Measurements from ENCODE around the gene PRDM16.

The PRDM16 gene

DNA sequence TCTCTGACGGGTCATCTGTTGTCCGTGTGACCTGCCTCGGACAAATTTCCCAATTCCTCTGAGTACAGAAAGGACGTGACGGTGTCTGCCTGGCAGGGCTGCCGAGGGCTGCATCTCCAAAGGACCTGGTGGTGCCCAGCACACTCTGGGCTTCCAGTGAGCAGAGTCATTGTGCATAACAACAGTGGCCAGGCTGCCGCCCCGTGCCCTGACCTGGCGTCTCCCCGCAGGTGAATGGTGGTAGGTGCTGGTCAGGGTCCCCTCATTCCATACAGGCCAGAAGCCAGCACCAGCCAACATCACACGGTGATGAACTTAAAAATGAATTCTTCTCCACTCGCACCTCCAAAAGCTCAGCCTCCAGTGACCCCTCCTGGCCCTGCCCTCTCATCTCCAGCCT, 28.2 kb downstream of the PRDM16 start:
- TF ChIP-seq, protein P1, sequence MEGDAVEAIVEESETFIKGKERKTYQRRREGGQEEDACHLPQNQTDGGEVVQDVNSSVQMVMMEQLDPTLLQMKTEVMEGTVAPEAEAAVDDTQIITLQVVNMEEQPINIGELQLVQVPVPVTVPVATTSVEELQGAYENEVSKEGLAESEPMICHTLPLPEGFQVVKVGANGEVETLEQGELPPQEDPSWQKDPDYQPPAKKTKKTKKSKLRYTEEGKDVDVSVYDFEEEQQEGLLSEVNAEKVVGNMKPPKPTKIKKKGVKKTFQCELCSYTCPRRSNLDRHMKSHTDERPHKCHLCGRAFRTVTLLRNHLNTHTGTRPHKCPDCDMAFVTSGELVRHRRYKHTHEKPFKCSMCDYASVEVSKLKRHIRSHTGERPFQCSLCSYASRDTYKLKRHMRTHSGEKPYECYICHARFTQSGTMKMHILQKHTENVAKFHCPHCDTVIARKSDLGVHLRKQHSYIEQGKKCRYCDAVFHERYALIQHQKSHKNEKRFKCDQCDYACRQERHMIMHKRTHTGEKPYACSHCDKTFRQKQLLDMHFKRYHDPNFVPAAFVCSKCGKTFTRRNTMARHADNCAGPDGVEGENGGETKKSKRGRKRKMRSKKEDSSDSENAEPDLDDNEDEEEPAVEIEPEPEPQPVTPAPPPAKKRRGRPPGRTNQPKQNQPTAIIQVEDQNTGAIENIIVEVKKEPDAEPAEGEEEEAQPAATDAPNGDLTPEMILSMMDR (IDR thresholded peaks at IDR 0.05; ENCODE audit: insufficient read depth, low read length, poor library complexity, severe bottlenecking), result no peak
- DNase-seq (ENCODE audit: extremely low read depth, insufficient read length), result no peak
- Histone ChIP-seq H3K4me3 (replicated peaks; ENCODE audit: low read depth, low read length) (no peak overlapping the region), H3K36me3 (ENCODE audit: control insufficient read depth, insufficient read depth, low read length) (no peaks in the 10 kb centered on the region), H3K27me3 (replicated peaks; ENCODE audit: control insufficient read depth, insufficient read depth, low read length) (no peaks in the 10 kb centered on the region; the same call in 1 of the 2 replicates)

DNA sequence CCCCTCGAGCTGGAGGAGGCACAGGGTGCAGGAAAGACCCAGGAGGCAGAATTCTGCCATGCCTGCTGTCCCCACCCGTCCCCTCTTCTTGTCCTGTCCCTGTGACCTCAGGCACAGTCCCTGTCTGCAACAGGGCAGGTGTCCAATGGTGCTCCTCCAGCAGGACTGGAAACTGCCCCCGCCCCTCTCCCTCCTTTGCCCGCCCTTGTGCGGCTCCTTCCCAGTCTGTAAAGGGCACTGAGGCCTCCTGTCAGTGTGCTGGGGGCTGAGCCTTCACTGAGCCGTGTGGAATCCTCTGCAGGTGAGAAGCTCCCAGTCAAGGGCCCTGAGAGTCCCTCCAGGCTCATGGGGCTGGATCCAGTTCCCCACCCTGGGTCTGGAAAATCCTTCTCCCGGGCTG, 28.9 kb downstream of the PRDM16 start:
- no peaks in the 10 kb centered on the region; the same call in 1 of the 2 replicates for H3K27me3 ChIP-seq (replicated peaks; ENCODE audit: control insufficient read depth, insufficient read depth, low read length)
- DNase-seq (ENCODE audit: extremely low read depth, insufficient read length), result no peak
- TF ChIP-seq, protein P1 (IDR thresholded peaks at IDR 0.05; ENCODE audit: insufficient read depth, low read length, poor library complexity, severe bottlenecking), result no peak
- H3K4me3 ChIP-seq (replicated peaks; ENCODE audit: low read depth, low read length), result no peak overlapping the region
- no peaks in the 10 kb centered on the region for H3K36me3 ChIP-seq (ENCODE audit: control insufficient read depth, insufficient read depth, low read length)

DNA sequence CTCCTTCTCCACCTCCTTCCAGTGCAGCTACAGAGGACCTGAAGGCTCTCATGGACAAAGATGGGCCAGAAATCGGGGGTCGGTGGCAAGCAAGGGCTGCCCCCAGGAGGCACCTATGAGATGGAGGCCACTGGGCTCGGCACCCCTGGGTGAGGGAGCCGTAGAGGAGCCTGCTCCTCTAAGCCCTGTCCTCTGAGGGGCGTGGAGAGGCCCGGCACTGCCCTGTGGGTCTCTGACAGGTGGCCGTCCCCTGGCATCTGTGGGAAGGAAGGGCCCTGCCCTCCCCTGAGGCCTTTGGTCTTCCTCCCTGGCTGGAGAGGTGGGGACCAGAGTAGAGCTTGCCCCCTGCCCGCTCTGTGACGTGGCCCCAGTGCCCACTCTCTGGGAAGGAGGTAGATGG, 30.9 kb downstream of the PRDM16 start:
- Histone ChIP-seq H3K27me3 (replicated peaks; ENCODE audit: control insufficient read depth, insufficient read depth, low read length) (no peaks in the 10 kb centered on the region; the same call in 1 of the 2 replicates), H3K4me3 (replicated peaks; ENCODE audit: low read depth, low read length) (no peak overlapping the region), H3K36me3 (ENCODE audit: control insufficient read depth, insufficient read depth, low read length) (no peaks in the 10 kb centered on the region)
- TF ChIP-seq, protein P1 (IDR thresholded peaks at IDR 0.05; ENCODE audit: insufficient read depth, low read length, poor library complexity, severe bottlenecking), result no peak
- no peak for DNase-seq (ENCODE audit: extremely low read depth, insufficient read length)

DNA sequence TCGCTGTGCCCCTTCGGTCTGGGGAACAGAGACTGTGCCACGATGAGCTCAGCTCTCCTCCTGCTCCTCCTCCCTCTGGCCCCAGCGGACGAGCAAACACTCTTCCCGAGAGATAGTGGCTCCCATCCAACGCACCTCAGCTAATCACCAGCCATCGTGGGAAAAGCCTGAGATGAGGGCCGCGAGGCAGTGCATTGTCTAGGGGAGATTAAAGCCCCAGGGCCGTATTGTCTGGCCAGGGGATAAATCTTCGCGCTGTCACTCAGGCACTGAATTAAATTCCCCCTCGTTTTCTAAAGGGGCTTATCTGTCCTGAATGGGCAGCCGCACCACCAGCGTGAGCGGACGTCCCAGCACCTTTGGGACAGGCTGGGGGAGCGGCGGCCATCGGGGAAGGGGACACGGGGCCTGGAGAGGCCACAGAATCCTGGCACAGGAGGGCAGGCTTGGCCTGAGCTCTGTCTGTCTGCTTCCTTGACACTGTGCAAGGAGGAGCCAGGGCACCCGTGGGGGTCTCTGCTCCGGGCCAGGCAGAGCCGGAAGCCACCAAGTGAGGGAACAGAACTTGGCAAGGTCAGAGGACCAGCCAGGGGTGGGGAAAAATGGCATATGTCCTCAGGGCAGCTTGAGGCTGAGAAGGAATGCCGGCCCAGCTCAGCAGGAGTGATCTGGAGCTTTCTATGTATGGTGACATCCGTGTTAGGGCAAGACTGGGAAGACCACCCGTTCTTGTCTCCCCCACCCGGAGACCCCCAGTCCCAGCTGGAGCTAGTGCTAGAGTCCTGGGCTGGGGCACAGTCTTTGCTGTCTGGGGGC, 32.3 kb downstream of the PRDM16 start:
- Histone ChIP-seq H3K4me3 (replicated peaks; ENCODE audit: low read depth, low read length) (no peak overlapping the region), H3K36me3 (ENCODE audit: control insufficient read depth, insufficient read depth, low read length) (no peaks in the 10 kb centered on the region), H3K27me3 (replicated peaks; ENCODE audit: control insufficient read depth, insufficient read depth, low read length) (no peaks in the 10 kb centered on the region; the same call in 1 of the 2 replicates)
- TF ChIP-seq, protein P1 (IDR thresholded peaks at IDR 0.05; ENCODE audit: insufficient read depth, low read length, poor library complexity, severe bottlenecking), result no peak
- DNase-seq (ENCODE audit: extremely low read depth, insufficient read length), result no peak

DNA sequence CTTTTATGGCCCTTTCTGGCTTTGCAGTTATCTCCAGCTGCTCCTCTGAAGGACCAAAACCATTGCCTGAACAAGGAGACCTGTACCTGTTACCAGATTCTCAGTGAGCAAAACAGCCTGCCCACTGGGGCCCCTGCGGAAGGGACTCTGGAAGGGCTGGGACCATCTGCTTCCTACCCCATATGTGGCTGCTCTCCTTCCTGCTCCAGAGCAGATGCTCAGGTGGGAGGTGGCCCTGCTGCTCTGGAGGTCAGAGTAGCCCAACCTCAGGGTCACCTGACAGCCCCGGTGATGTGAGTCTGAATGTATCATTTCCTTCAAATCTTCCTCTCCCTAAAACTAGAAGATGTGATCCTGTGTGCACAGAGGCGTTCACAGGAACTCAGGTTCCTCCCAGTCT, 33.6 kb downstream of the PRDM16 start:
- no peak for DNase-seq (ENCODE audit: extremely low read depth, insufficient read length)
- TF ChIP-seq, protein P1 (IDR thresholded peaks at IDR 0.05; ENCODE audit: insufficient read depth, low read length, poor library complexity, severe bottlenecking), result no peak
- Histone ChIP-seq H3K4me3 (replicated peaks; ENCODE audit: low read depth, low read length) (no peak overlapping the region), H3K36me3 (ENCODE audit: control insufficient read depth, insufficient read depth, low read length) (no peaks in the 10 kb centered on the region), H3K27me3 (replicated peaks; ENCODE audit: control insufficient read depth, insufficient read depth, low read length) (no peaks in the 10 kb centered on the region; the same call in 1 of the 2 replicates)

Data from GM06990 (cell line).